ENCODE measurements around the gene HDAC1. TPM values are rescaled to one million over a fixed set of nuclear protein-coding genes. Genes with fewer than 3 reads are reported as not detected.

HDAC1 gene
- total and polyA plus RNA-seq, 2 of the 13 experiments (the other 11 are each of a cell fraction or from before 2014, with no cell fraction given) = 93.5 to 189 TPM

- Histone ChIP-seq H3K4me3 (replicated peaks in 1 of 3; ENCODE audit: insufficient read depth in 1 of 3, low read depth in 2 of 3, low read length in 3 of 3) (no peak overlapping the region), H3K27ac (ENCODE audit: extremely low read length, insufficient read depth, low read length) (no peak overlapping the region), H3K4me2 (ENCODE audit: low read depth, low read length) (peak overlapping the region; percentile 93; the same call in 1 of the 2 replicates), H3K4me1 (ENCODE audit: insufficient read depth, low read length) (peaks cover 40% of the 10 kb centered on the region), H3K9me3 (ENCODE audit: low read length) (no peaks in the 10 kb centered on the region), H3K79me2 (ENCODE audit: insufficient read depth, low read length) (peaks cover 14% of the 10 kb centered on the region), H3K36me3 (replicated peaks in 1 of 2; ENCODE audit: control insufficient read depth in 1 of 2, insufficient read depth in 2 of 2, low read length in 2 of 2) (peaks cover 31 to 59% of the 10 kb centered on the region in 2 experiments), H2AFZ (ENCODE audit: low read length) (no peak overlapping the region), H4K20me1 (ENCODE audit: insufficient read depth, low read length) (peaks cover 14% of the 10 kb centered on the region), H3K27me3 (ENCODE audit: control insufficient read depth in 1 of 2, insufficient read depth in 2 of 2, low read length in 2 of 2) (no peaks in the 10 kb centered on the region), H3K9ac (ENCODE audit: insufficient read depth, low read depth, low read length) (no peak overlapping the region)
- in situ Hi-C loops (cut with HindIII; ENCODE audit: extremely low pct_ligation_motif_present, low pct_unique_long_range_greater_than_20kb) (no loop called here), intact Hi-C loops (cut with micrococcal nuclease; ENCODE audit: unreplicated experiment) (loop anchor here (10.0 kb wide), 1 partner anchor 61 kb away; the partner anchor contains the start of gene BSDC1)
- TSS peak; percentile 49 for BruUV-seq (replicated peaks)
- DNase-seq (ENCODE audit: low spot score) (no peak), FAIRE-seq (no peak), ATAC-seq (no peak)
- ChIA-PET POLR2A (interaction anchor here (0.7 to 4.8 kb wide), 13 partner anchors 10 to 118 kb away, joined by 3 to 84 read pairs (median 5); partner anchors contain the start of genes BSDC1 and HDAC1), CTCF (ENCODE audit: low intra/inter-chr PET ratio, low total read pairs) (no interaction called here)
- WGBS (ENCODE audit: low lambda C conversion rate) = 95% methylated on average over 3 of the region's 3 CpGs
- peak in 1 of 2 experiments; percentile 16; a peak in 1 of 4 replicates for TF ChIP-seq POLR2A (IDR thresholded peaks at IDR 0.05; ENCODE audit: insufficient read depth in 1 of 2, low read depth in 2 of 2, low read length in 2 of 2)
- no peak for TF ChIP-seq ZNF138 (CRISPR knock-in tag; IDR thresholded peaks at IDR 0.05; ENCODE audit: low read depth)
- no peak for TF ChIP-seq RCOR2 (CRISPR knock-in tag; IDR thresholded peaks at IDR 0.05)
- no peak for TF ChIP-seq ZNF883 (CRISPR knock-in tag; IDR thresholded peaks at IDR 0.05; ENCODE audit: not compliant biosample characterization)
- TF ChIP-seq ZSCAN30 (CRISPR knock-in tag; IDR thresholded peaks at IDR 0.05) = no peak
- TF ChIP-seq ZNF720 (CRISPR knock-in tag; IDR thresholded peaks at IDR 0.05) = no peak
- no peak for TF ChIP-seq DZIP1 (CRISPR knock-in tag; IDR thresholded peaks at IDR 0.05)
- TF ChIP-seq ZNF281 (CRISPR knock-in tag; IDR thresholded peaks at IDR 0.05; ENCODE audit: borderline replicate concordance) = no peak
- peak; percentile 36; the same call in 1 of the 2 replicates for TF ChIP-seq ZC3H13 (CRISPR knock-in tag; IDR thresholded peaks at IDR 0.05)
- peak; percentile 75 for TF ChIP-seq RBM22 (optimal IDR thresholded peaks at IDR 0.05; ENCODE audit: low read length)
- TF ChIP-seq RBFOX2 (IDR thresholded peaks at IDR 0.05; ENCODE audit: low read depth, low read length) = peak; percentile 58
- peak; percentile 8 for TF ChIP-seq AGO2 (optimal IDR thresholded peaks at IDR 0.05; ENCODE audit: low read depth, low read length)
- TF ChIP-seq ZNF577 (CRISPR knock-in tag; IDR thresholded peaks at IDR 0.05; ENCODE audit: borderline replicate concordance, low read depth) = no peak
- TF ChIP-seq MAFF (IDR thresholded peaks at IDR 0.05; ENCODE audit: low read depth, low read length) = no peak
- no peak for TF ChIP-seq ZNF784 (CRISPR knock-in tag; IDR thresholded peaks at IDR 0.05; ENCODE audit: borderline replicate concordance)
These were observed 41.5 kb downstream of the HDAC1 start for GRCh38 chr1:32333251-32333963.

Data from HepG2 (cell line).